Endothelial cell of umbilical vein (primary cell): ENCODE results near the gene CHMP4A. TPM values are rescaled to one million over a fixed set of nuclear protein-coding genes. Genes with fewer than 3 reads are reported as not detected.

Source experiments
- BruUV-seq: library from RNA; stranded (reverse); fragments of 400-500 nt; replicated peaks from 2 replicates; lab custom pipeline; 2021; lab: Mats Ljungman, UMichigan
- CTCF ChIA-PET: fragments of 300-600, 350-600 bp; sonication (Branson Sonifier 250); formaldehyde crosslinking; loops from one replicate; lab custom pipeline; 2021; ENCODE audit warnings: antibody characterized with exemption, inconsistent platforms; lab: Charles Lee
- POLR2A ChIA-PET: fragments of 300-600, 350-600 bp; sonication (Branson Sonifier 250); formaldehyde crosslinking; loops from one replicate; lab custom pipeline; 2021; ENCODE audit warnings: antibody characterized with exemption, inconsistent platforms; lab: Charles Lee
- DNase-seq: peaks from one replicate; pipeline ENCODE4 v3.0.0-alpha.2; 2011; ENCODE audit warnings: low read depth, low spot score
- FAIRE-seq: peaks from 2 replicates; lab custom pipeline; 2011; peaks lifted over from hg19 to GRCh38; lab: Jason Lieb, UNC
- H2AFZ ChIP-seq: 2 replicates; pipeline ENCODE4 v1.6.0; 2012; ENCODE audit warnings: low read depth, low read length, control low read depth, inconsistent platforms
- H3K27ac ChIP-seq: 2 replicates; pipeline ENCODE4 v1.5.1; 2011; ENCODE audit warnings: low read depth, mild to moderate bottlenecking, control low read depth, low read length, moderate library complexity; ENCODE audit not compliant: insufficient read depth
- H3K27me3 ChIP-seq, 2 experiments: 2 replicates each; pipeline versions ENCODE4 v1.6.0 to v1.6.1; 2011; ENCODE audit warnings: low read length in 2 of 2, mixed read lengths in 1 of 2; ENCODE audit not compliant: control insufficient read depth in 2 of 2, insufficient read depth in 2 of 2
- H3K36me3 ChIP-seq, 2 experiments: 2 replicates in 1 of 2; 3 replicates in 1 of 2; pipeline ENCODE4 v1.5.1; 2011; ENCODE audit warnings: low read length in 2 of 2, mild to moderate bottlenecking in 1 of 2, moderate library complexity in 1 of 2; ENCODE audit not compliant: control insufficient read depth in 2 of 2, insufficient read depth in 2 of 2; ENCODE audit errors: extremely low read depth in 1 of 2
- H3K4me1 ChIP-seq: 3 replicates; pipeline ENCODE4 v1.5.1; 2011; ENCODE audit warnings: mild to moderate bottlenecking, low read length; ENCODE audit not compliant: control insufficient read depth, insufficient read depth; ENCODE audit errors: extremely low read depth
- H3K4me2 ChIP-seq: 2 replicates; pipeline ENCODE4 v1.6.1; 2011; ENCODE audit warnings: low read length, control low read depth, mixed read lengths; ENCODE audit not compliant: insufficient read depth
- H3K4me3 ChIP-seq, 3 experiments: fragments of 200-600 bp in 1 of 3; sonication (generic), shearing (Covaris generic) in 1 of 3; replicated peaks in 1 of 3; 2 replicates each; pipeline ENCODE4 v1.5.1; 2011 to 2016; ENCODE audit warnings: control low read depth in 3 of 3, low read length in 3 of 3, mild to moderate bottlenecking in 2 of 3, inconsistent platforms in 1 of 3, low read depth in 1 of 3, moderate library complexity in 1 of 3; ENCODE audit not compliant: insufficient read depth in 1 of 3
- H3K79me2 ChIP-seq: 2 replicates; pipeline ENCODE4 v1.6.0; 2012; ENCODE audit warnings: low read length, inconsistent platforms; ENCODE audit not compliant: control insufficient read depth, insufficient read depth
- H3K9ac ChIP-seq: replicated peaks from 2 replicates; pipeline ENCODE3; 2011; ENCODE audit warnings: low read length, control low read depth; ENCODE audit not compliant: insufficient read depth; ENCODE audit errors: extremely low read depth
- H3K9me1 ChIP-seq: replicated peaks from 3 replicates; pipeline ENCODE4 v1.6.0; 2011; ENCODE audit warnings: mild to moderate bottlenecking, low read length; ENCODE audit not compliant: control insufficient read depth, insufficient read depth; ENCODE audit errors: extremely low read depth
- H3K9me3 ChIP-seq: replicated peaks from 2 replicates; pipeline ENCODE4 v1.5.1; 2012; ENCODE audit warnings: low read length, inconsistent platforms; ENCODE audit not compliant: control insufficient read depth, insufficient read depth
- H4K20me1 ChIP-seq: replicated peaks from 2 replicates; pipeline ENCODE3; 2011; ENCODE audit warnings: mild to moderate bottlenecking, low read length; ENCODE audit not compliant: control insufficient read depth, insufficient read depth; ENCODE audit errors: extremely low read depth
- CTCF ChIP-seq, 2 donors: IDR thresholded peaks; 1 replicate in 1 of 2; 2 replicates in 1 of 2; pipeline ENCODE4 v1.5.1; 2011; ENCODE audit warnings: low read length in 2 of 2, mild to moderate bottlenecking in 2 of 2, moderate library complexity in 2 of 2, control low read depth in 1 of 2, inconsistent platforms in 1 of 2, low read depth in 1 of 2; ENCODE audit not compliant: insufficient read depth in 1 of 2; ENCODE audit errors: extremely low read depth in 1 of 2
- EZH2 ChIP-seq: IDR thresholded peaks from 2 replicates; pipeline ENCODE4 v1.6.1; 2012; ENCODE audit warnings: borderline replicate concordance, low read depth, mild to moderate bottlenecking, moderate library complexity, low read length, inconsistent platforms; ENCODE audit not compliant: severe bottlenecking
- FOS ChIP-seq: IDR thresholded peaks from 2 replicates; pipeline ENCODE4 v1.6.1; 2011; ENCODE audit warnings: mild to moderate bottlenecking, low read length, moderate library complexity, borderline replicate concordance; ENCODE audit not compliant: insufficient read depth
- GATA2 ChIP-seq: IDR thresholded peaks from 2 replicates; pipeline ENCODE4 v1.7.0; 2011; ENCODE audit warnings: low read depth, mild to moderate bottlenecking, moderate library complexity, mixed read lengths, low read length; ENCODE audit not compliant: insufficient read length, insufficient read depth
- JUN ChIP-seq: IDR thresholded peaks from 2 replicates; pipeline ENCODE4 v1.6.1; 2011; ENCODE audit warnings: borderline replicate concordance, low read depth; ENCODE audit not compliant: insufficient read length, insufficient read depth
- MAX ChIP-seq: IDR thresholded peaks from 2 replicates; pipeline ENCODE4 v1.6.1; 2011; ENCODE audit not compliant: insufficient read depth, insufficient read length
- MYC ChIP-seq: IDR thresholded peaks from one replicate; pipeline ENCODE4 v1.6.1; 2011; ENCODE audit warnings: mild to moderate bottlenecking, low read depth, low read length
- POLR2A ChIP-seq: IDR thresholded peaks from 2 replicates; pipeline ENCODE4 v1.6.1; 2012; ENCODE audit warnings: low read depth, mild to moderate bottlenecking, control low read depth, low read length
- POLR2AphosphoS5 ChIP-seq: IDR thresholded peaks from 2 replicates; pipeline ENCODE4 v1.6.1; 2012; ENCODE audit warnings: low read depth, mild to moderate bottlenecking, control low read depth, low read length, moderate library complexity; ENCODE audit not compliant: insufficient read depth
- dilution Hi-C: fragments of 300-500 bp; cut with MboI; formaldehyde crosslinking; loops from one replicate; pipeline ENCODE4 v1.15.0; 2019; ENCODE audit warnings: low sequenced_read_pairs; ENCODE audit not compliant: extremely low pct_ligation_motif_present
- intact Hi-C: fragments of 100-400 bp; cut with micrococcal nuclease; formaldehyde crosslinking; loops from one replicate; pipeline ENCODE4 v1.10.0; 2022
- polyA plus RNA-seq, 4 experiments: library from polyadenylated mRNA; depleted of rRNA in 3 of 4; stranded (reverse) in 3 of 4; unstranded in 1 of 4; fragments of >200 nt; gene quantifications; 2 replicates each; pipeline versions ENCODE4 v1.2.1 to v1.2.3, GENCODE V29; 2011 to 2012; ENCODE audit warnings: missing spikeins in 1 of 4
- total RNA-seq: library from RNA; stranded (reverse); gene quantifications from 2 replicates; pipeline ENCODE4 v1.2.3, GENCODE V29; 2021

The CHMP4A gene
- total and polyA plus RNA-seq, 2 donors (not counting 3 experiments of a cell fraction or from before 2014, with no cell fraction given), result 40.9 to 46.4 TPM

GRCh38 chr14:24228902-24229301 lies 15.6 kb upstream of the CHMP4A start:
- no peak overlapping the region for H2AFZ ChIP-seq
- intact Hi-C loops (no loop called here), dilution Hi-C loops (no loop called here)
- no peaks in the 10 kb centered on the region for H3K9me1 ChIP-seq
- BruUV-seq, result no TSS peak
- H3K4me3 ChIP-seq, result no peak overlapping the region
- H3K79me2 ChIP-seq, result peaks cover 65% of the 10 kb centered on the region
- CTCF ChIA-PET, result interaction anchor here (1.5 to 2.5 kb wide), 3 partner anchors 10 to 13 kb away, joined by 5 to 11 read pairs (median 11); partner anchors contain the start of genes MDP1 and TINF2
- H3K9me3 ChIP-seq, result no peaks in the 10 kb centered on the region
- H3K9ac ChIP-seq, result no peak overlapping the region
- DNase-seq (no peak), FAIRE-seq (no peak)
- POLR2A ChIA-PET, result interaction anchor here (1.0 kb wide), 2 partner anchors 9 to 13 kb away, joined by 3 to 4 read pairs; partner anchors contain the start of gene TINF2
- H3K27me3 ChIP-seq, result no peaks in the 10 kb centered on the region
- H3K36me3 ChIP-seq, result peaks cover 0 to 6% of the 10 kb centered on the region in 2 experiments
- H3K27ac ChIP-seq, result no peak overlapping the region
- H3K4me2 ChIP-seq, result no peak overlapping the region
- no peak for TF ChIP-seq CTCF (IDR thresholded peaks at IDR 0.05; ENCODE audit: extremely low read depth in 1 of 2, insufficient read depth in 1 of 2, low read depth in 1 of 2, low read length in 2 of 2)
- TF ChIP-seq MYC, result no peak
- no peak for TF ChIP-seq POLR2A
- no peak for TF ChIP-seq POLR2AphosphoS5
- TF ChIP-seq FOS, result no peak
- TF ChIP-seq MAX, result no peak
- TF ChIP-seq GATA2, result no peak
- no peak for TF ChIP-seq EZH2
- TF ChIP-seq JUN, result no peak
- peaks cover 48% of the 10 kb centered on the region for H3K4me1 ChIP-seq
- H4K20me1 ChIP-seq, result no peaks in the 10 kb centered on the region
